T-helper 22 cell (primary cell): Measurements from ENCODE around the gene FGGY.
"Not testable (repeated sequence)": the region's sequence is repeated elsewhere in the genome, so short reads cannot be mapped to it uniquely, and the experiment has no call there.

ENCODE experiments used
- DNase-seq: peaks from one replicate; pipeline ENCODE4 v3.0.0-alpha.2; 2020; ENCODE audit warnings: low read depth

Gene FGGY

DNA sequence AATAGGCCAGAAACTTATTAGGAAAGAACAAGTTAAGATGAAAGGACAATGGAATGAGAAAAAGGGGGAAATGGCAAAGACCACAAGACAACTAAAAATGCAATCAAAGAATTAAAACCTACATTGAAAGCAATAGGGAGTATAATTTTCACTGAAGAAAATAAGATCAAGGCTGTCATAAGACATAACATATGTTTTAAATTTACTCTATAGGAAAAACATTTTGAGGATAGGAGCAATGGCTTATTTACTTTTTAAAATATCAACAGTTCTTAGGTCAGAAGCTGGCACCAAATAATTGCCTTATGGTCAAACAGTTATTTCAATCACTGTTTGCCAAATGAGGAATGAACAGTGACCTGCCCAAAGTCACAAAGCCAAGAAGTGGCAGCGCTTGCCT lies 346.6 kb downstream of the FGGY start:
- DNase-seq: no peak

DNA sequence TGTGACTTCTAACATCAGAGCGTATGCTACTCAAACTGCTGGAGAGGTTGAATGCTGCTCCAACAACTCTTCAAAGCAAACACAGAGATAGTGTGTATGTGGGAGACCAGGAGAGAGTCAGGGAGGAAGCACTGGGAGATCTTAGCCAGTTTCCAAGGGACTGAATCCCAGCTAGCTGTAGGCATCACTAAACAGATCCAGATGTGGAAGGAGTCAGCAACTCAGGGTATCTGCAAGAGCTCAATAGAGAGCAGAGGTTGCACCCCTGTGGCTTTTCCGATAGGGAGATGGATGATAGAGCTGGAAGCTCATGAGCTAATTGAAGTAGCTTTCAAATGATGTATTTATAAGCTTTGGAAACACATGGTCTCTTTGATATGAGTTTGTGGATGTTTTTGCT lies 349.0 kb downstream of the FGGY start:
- DNase-seq: no peak

DNA sequence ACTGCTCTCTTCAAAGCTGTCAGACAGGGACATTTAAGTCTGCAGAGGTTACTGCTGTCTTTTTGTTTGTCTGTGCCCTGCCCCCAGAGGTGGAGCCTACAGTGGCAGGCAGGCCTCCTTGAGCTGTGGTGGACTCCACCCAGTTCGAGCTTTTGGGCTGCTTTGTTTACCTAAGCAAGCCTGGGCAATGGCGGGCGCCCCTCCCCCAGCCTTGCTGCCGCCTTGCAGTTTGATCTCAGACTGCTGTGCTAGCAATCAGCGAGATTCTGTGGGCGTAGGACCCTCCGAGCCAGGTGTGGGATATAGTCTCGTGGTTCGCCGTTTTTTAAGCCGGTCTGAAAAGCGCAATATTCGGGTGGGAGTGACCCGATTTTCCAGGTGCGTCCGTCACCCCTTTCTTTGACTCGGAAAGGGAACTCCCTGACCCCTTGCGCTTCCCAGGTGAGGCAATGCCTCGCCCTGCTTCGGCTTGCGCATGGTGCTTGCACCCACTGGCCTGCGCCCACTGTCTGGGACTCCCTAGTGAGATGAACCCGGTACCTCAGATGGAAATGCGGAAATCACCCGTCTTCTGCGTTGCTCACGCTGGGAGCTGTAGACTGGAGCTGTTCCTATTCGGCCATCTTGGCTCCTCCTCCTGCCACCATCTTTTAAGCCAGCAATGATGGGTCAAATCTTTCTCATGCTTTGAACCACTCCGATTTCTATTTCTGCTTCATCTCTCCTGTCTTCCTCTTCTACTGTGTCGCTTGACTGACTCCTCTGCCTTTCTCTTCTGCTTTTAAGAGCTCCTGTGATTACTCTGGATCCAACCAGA lies 356.5 kb downstream of the FGGY start:
- DNase-seq: not testable (repeated sequence)

DNA sequence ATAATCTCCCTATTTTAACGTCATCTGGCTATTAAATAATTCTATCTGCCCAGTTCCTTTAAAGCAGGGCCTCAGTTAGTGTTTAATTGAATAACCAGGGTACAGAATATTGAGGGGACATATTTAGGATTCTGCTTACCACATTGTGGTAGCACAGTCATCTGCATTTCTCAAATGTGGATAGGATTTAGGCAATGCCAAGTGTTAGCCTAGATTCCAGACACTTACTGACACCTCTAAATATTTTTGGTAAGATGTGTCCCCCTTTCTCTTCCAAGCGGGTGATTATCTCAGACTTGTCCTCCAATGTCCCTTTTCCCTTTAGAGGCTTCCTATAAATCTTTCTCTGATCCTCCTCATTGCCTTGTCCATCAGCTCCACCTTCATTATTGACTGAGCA lies 357.1 kb downstream of the FGGY start:
- no peak for DNase-seq

DNA sequence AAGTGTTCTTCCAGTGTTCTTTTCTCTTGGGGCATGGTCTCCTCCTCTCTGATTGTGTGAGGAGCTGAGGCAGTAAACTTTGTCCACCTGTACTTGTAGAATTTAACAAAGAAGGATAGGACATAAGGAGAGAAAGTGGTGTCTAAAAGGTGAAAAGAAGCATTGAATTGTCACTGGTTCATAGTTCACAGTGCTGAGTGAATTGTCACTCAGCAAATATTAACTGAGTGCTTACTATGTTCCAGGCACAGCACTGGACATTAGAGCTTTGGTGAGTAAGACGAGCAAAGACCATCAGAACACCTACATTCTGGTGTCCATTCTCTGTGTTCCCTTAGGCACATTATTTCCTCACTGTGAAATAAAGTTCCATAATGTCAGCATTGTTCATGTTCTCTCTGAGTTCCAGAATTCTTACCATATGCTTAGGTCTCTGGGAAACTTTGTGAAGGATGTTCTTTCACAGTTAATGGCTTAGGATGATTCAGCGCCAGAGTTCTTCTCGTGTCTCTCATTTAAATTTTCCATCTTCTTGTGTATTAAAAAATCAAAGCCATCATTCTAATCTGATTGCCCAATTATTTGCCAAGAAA lies 361.1 kb downstream of the FGGY start:
- DNase-seq: no peak

DNA sequence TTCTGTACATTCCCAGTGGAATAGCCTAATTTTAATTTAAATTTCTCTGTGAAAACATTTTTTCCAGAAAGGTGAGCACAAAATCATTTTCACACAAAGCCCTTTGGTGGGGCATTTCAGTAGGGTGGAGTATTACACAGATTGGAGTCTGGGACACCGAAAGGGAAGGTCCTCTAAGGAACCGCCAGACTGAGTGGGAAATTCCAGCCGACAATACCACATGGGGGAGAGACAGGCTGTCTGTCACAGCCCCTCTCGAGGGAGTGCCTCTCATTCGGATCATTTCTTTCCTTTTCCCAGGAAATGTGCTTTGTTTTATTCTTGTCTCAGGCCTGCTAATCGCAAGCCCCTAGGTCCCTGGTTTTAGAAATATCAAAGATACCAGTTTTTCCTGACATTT lies 367.3 kb downstream of the FGGY start:
- no peak for DNase-seq

DNA sequence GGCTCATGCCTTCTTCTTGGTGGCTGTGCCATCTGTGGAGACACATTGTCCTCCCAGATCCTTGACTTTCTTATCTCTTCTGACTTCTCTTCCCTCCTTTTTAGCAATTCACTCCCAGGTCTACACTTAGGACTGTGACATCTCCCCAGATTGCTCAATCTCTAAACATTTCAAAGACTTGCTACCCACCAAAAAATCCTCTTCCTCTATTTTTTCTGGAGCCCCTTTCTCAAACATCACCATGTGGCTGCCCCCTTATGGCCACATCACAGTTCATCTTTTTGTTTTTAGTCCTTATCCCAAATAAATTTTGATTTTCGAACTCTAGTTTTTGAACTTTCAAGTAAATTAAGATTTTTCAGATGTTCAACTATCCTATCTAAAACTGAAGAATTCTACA lies 369.2 kb downstream of the FGGY start:
- DNase-seq: no peak

DNA sequence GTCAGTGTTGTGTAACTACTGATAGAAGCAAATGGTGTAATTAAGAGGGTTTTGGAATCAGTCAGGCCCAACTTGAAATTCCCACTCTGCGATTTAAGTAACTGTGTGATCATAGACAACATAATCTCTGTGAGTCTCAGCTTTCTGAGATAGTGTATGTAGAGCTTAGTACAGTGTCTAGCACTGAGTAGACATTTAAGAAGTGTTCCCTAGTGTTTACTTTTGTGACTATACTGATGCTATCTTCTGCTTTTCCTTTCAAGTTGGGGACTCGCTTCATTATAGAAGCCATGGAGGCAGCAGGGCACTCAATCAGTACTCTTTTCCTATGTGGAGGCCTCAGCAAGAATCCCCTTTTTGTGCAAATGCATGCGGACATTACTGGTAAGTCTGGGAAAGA lies 370.1 kb downstream of the FGGY start:
- no peak for DNase-seq

DNA sequence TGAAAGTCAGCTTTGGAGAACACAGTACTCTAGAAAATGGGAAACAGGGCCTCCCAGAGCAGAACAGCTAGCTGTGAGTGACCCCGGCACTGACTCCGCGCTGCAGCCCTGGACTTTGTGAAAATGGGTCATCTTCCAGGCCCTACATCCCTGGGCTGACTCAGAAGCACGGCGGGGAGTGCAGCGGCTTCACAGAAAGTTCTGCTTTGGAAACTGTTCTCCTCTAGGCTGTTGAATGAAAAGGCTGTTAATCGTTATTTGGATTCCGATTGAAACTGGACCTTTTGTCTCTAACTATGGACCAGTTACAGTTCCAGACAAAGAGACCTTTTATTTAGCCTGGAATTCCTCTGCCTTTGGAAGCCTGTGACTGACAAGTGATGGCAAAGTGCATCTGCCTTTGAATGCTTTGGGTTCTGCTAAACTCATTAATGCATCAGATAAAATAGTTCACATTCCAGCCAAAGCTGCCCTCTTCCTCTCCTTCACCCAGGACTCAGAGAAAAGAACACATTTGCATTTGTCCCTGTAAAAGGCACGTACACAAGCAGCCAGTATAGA lies 372.9 kb downstream of the FGGY start:
- no peak for DNase-seq

DNA sequence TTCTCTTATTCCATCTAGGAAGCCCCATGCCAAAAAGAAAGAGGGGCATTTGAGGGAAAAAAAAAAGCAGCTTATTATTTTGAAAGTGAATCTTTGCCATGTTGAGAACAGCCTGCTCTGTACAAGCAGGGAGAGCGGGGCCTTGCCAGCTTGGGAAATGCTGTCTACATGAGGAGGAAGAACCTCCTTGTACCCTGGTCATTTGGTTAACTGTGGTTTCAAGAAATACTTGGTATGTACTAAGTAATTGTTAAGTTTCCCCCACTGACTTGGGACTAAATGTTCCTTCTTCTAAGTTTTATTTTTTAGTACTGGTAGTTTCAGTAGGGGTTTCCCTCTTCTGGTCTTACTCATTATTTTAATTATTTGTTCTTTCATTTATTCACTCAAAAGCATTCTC lies 373.8 kb downstream of the FGGY start:
- DNase-seq: no peak

DNA sequence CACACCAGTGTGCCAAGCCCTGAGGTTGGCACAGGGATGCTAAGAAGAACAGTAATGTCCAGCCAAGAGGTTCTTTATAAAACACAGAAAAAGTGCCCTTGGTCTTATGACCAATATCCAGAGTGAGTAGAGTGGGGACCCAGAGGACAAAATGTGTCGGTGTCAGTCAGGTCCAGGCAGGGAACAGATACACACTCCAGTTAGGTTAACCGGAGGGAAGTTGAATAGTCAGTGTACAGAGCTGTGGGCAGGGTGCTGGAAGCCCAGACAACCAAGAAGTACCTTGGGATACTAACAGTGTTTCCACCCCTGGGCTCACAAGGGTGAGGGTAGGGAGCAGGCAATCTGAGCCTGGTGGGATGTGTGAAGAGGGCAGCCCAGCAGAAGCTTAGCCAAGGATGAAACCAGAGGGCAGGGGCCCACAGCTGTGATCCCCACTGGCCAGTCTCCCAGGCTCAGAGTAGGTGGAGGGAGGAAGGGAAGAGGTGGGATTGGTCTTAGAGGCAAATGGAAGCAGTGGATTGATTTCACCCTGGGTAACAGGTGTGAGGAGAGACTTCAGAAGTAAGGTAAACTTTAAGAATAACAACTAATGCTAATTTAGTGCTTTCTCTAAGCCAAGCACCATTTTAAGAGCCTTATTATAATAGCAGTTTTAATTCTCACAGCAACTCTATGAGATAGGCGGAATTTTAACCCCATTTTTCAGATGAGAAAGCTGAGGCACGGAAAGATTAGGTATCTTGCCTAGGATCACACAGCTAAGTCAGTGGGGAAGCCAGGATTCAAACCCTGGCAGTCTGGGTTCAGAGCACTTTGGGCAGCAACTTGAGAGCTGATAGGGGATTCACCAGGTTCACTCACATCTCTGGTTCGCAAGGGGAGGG lies 374.4 kb downstream of the FGGY start:
- DNase-seq: no peak

DNA sequence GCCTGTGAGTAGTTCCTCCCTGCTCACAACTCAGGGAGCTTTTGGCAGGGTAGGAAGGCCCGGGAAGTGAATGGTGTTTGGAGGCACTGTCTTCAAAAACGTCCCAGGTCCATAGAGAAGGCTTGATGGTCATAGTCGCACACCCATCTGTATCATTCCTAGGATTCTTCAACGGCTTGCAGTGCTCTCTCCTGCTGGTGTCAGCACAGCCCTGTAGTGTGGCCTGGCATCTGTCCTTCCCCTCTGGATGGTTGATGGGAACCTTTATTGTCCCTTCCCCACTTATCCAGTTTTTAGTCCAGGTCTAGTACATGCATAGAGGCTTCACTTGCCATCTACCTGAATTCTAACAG lies 375.0 kb downstream of the FGGY start:
- no peak for DNase-seq

DNA sequence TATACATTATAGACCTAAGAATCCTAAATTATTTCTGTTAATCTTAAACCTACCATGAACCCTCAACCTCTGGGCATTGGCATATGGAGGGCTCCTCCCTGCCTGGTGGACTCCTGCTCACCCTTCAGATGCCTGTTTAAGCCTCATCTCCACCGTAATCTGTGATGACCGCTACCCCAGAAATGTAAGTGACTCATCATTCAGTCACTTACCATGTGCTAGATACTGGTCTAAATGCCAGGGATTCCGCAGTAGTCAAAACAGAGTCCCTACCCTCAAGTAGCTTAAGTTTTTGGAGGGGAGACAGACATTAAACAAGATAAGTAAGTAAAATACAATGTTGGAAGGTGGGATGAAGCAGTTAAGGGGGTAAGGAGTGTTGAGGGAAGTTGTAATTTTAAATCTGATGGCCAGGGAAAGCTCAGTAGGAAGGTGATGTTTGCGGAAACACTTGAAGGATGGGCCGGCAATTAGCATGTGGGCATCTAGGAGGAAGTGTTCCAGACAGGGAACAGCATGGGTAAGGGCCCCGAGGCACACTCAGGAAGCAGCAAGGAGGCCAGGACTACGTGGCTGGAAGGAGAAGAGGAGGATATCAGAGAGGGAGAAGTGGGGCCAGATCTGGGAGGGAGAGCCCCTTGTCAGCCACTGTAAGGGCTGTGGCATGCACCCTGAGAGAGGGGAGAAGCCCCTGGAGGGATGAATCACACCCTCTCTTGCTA lies 376.1 kb downstream of the FGGY start:
- DNase-seq: no peak

DNA sequence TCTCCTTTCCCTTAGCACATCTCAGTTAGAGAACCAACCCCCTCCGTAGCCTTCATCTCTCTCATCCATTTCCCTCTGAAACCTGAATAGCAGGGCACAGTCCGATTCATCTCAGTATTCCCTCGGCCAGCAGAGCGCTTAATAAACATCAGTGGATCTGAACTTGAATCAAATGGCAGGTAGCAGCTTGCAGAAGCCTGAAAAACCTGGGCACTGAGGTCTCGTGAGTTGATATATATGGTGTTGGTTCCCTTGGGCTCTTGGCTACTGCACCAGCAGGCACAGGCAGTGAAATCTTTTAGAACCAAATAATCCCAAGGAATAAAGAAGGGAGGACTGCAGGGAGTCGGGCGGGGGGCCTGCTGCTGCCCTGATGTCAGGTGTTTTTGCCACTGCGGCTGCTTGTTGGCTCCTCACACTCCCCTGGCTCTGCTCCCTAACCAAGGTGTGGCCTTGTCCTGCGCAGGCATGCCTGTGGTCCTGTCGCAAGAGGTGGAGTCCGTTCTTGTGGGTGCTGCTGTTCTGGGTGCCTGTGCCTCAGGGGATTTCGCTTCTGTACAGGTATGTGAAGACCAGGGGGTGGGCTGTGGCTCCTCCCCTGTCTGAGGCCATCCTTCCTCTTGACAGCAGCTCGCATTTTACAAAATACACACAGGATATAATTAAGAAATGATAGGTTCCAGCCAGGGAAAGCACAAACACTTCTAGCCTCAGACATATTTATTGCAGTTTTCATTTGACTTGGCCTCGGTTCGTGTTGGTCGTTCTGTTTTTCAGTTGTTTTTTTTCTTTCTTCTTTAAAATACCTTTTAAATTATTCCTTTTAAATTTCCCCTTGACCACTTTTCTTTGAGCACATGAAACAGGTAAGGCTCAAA lies 376.9 kb downstream of the FGGY start:
- no peak for DNase-seq

DNA sequence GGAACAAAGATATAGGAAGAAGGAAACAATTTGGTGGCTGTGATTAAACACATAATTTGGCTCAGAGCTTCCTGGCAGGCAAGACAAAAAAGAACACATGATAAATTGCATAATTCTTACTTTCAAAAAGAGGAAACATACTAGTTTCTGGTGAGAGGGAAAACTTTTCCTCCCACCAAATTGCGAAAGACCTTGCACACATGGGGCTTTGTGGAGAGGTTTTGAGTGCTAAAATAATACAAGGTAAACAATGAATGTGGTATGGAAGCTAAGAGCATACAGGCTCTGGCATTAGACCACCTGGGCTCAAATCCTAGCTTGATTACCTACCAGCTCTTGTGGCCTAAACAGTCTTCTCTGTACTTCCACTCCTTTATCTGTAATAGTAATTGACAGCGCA lies 377.7 kb downstream of the FGGY start:
- no peak for DNase-seq

DNA sequence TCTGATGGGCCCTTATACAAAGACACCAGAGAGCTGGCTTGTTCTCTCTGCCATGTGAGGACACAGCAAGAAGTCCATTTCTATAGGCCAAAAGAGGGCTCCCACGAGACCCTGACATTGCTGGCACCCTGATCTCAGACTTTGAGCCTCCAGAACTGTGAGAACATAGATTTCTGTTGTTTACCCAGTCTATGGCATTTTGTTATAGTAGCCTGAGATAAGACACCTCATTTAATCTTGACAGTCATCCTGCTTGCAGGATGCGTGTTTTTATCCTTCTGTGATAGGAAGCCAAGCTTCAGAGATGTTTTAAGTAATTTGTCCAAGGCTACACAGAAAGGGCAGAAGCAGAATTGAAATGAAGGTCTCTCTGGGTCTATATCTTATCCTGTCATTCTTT lies 379.0 kb downstream of the FGGY start:
- DNase-seq: no peak

DNA sequence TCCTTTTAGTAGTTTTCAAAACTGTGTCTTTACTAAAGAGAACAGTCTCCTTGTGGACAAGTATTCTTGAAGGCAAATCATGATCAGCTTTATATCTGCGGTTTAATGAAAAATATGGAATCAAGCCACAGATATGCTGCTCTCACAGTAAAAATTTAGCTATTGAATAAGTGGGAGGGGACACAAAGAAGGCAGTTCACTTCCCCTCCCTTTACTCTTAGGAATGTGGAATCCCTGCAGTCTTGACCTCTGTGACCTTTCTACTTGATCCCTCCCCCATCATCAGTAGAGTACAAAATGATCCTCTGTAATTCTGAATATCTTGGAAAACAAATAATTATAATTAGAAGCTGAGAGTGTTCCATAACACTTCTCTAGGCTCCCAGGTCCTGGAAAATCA lies 381.1 kb downstream of the FGGY start:
- DNase-seq: no peak

DNA sequence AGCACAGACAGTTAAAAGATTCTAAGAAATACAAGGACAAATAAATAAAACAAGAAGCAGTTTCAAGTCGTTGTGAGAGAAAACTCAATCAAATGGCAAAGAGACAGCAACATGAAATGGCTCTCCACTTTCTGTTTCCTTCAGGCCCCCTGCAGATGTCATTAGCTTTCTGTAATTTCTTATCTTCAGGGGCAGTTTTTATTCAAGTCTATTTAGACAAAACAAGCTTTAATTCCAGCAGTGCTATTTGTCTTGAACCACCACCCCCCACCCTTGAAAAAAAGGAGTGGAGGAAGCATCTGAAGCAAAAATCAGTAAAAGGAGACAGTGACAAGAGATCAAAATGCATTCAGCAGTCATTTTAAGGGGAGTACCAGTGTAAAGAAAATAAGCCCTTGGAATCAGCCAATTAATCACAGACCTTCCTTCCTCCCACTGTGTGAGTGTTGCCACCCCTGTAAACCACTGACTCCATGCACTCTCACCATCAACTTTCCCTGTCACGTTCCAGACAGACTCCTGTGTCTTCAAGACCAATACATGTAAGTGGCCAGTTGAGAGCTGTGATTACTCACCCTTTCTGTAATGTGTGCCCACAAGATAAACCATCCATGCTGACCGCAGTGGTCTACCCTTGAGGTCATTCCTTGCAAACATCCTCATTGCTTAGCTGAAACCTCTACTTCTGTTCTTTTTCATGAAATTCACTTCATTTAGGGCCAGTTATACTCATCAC lies 381.8 kb downstream of the FGGY start:
- DNase-seq: no peak

DNA sequence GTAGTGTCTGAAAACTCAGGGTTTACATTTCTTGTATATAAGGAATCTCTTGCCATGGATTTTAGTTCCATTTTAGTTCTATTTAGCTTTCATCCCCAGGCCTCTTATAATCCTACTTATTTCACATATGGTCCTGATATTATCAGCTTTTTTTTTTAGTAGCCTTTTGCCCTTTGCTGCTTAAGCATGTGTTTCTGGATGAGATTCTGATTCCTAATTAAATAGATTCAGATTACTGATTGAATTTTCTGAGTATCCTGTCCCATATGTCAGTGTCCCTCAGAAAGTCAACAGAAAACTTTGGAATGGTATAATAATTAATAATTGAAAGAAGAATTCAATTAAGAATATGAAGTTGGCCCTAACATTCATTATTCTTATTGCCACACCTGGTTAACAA lies 383.1 kb downstream of the FGGY start:
- no peak for DNase-seq

DNA sequence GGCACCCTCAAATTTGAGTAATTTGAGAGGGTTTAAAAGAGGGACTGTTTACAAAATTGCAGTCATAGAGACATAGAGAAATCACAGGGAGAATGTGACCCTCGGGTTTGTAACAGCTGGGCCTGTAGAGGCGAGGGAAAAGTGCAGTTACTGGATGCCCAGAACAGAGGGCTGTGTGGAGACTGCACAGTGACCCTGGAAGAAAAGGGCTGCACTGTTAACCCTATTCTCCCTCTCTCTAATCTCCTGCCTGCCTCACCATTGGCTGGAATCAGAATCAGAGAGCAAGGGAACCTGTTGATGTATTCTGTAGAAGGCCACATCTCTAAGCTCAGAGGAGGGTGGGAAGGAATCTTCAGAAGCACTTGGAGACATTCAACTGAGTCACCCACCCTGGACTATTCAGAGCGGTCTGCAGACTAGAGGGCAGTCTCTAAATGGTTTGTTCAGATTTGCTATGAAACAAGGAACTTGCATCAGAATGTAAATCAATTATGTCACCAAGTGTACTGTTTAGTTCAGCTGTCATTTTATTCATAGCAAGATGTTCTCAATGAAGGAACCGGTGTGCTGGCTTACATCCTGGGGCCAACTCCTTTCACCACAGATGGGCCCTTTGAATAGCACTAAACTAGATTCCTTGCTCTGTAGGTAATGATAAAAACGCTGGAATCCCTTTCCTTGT lies 385.6 kb downstream of the FGGY start:
- DNase-seq: no peak
